Hippocampal formation (tissue), 2 donors: ENCODE results near the gene PRKRIP1.
"Not testable (repeated sequence)": the region's sequence is repeated elsewhere in the genome, so short reads cannot be mapped to it uniquely, and the experiment has no call there.

Source experiments
- DNase-seq, 2 donors: peaks; one replicate each; lab custom pipeline; 2025; lab: John Stamatoyannopoulos, UW

PRKRIP1 gene

GRCh38 chr7:102404005-102404861 lies 8.1 kb downstream of the PRKRIP1 start:
- DNase-seq: no peak

- DNase-seq: not testable (repeated sequence)
Observed at GRCh38 chr7:102404862-102405188, 8.7 kb downstream of the PRKRIP1 start.

- no peak for DNase-seq
Observed at GRCh38 chr7:102407910-102408309, 11.7 kb downstream of the PRKRIP1 start.

GRCh38 chr7:102408530-102408929 lies 12.4 kb downstream of the PRKRIP1 start:
- not testable (repeated sequence) for DNase-seq

GRCh38 chr7:102409340-102409739 lies 13.2 kb downstream of the PRKRIP1 start:
- DNase-seq: no peak

- no peak for DNase-seq
Observed at GRCh38 chr7:102410123-102410522, 14.0 kb downstream of the PRKRIP1 start.

- DNase-seq: no peak
Observed at GRCh38 chr7:102410918-102411317, 14.8 kb downstream of the PRKRIP1 start.

- DNase-seq: peak; percentile 15 to 21
Observed at GRCh38 chr7:102412548-102412947, 16.4 kb downstream of the PRKRIP1 start.

- DNase-seq: no peak
Observed at GRCh38 chr7:102413091-102413490, 16.9 kb downstream of the PRKRIP1 start.

- DNase-seq: no peak
Observed at GRCh38 chr7:102413611-102414010, 17.4 kb downstream of the PRKRIP1 start.

GRCh38 chr7:102415685-102416225 lies 19.6 kb downstream of the PRKRIP1 start:
- DNase-seq: no peak

- no peak for DNase-seq
Observed at GRCh38 chr7:102416406-102416805, 20.2 kb downstream of the PRKRIP1 start.

- DNase-seq: no peak
Observed at GRCh38 chr7:102417105-102417504, 20.9 kb downstream of the PRKRIP1 start.

- DNase-seq: no peak
Observed at GRCh38 chr7:102418592-102418991, 22.4 kb downstream of the PRKRIP1 start.

- DNase-seq: no peak
Observed at GRCh38 chr7:102421706-102422240, 25.6 kb downstream of the PRKRIP1 start.

- DNase-seq: no peak
Observed at GRCh38 chr7:102424129-102424551, 28.0 kb downstream of the PRKRIP1 start.

- DNase-seq: no peak
Observed at GRCh38 chr7:102424787-102425218, 28.6 kb downstream of the PRKRIP1 start.

- DNase-seq: peak in 1 of 2 donors; percentile 26
Observed at GRCh38 chr7:102425639-102426267, 29.6 kb downstream of the PRKRIP1 start.

GRCh38 chr7:102426268-102427018 lies 30.3 kb downstream of the PRKRIP1 start:
- no peak for DNase-seq

GRCh38 chr7:102427019-102427405 lies 30.8 kb downstream of the PRKRIP1 start:
- no peak for DNase-seq

GRCh38 chr7:102429141-102429899 lies 33.2 kb downstream of the PRKRIP1 start:
- no peak for DNase-seq
